ENCODE measurements around the gene ELFN2.

DNA sequence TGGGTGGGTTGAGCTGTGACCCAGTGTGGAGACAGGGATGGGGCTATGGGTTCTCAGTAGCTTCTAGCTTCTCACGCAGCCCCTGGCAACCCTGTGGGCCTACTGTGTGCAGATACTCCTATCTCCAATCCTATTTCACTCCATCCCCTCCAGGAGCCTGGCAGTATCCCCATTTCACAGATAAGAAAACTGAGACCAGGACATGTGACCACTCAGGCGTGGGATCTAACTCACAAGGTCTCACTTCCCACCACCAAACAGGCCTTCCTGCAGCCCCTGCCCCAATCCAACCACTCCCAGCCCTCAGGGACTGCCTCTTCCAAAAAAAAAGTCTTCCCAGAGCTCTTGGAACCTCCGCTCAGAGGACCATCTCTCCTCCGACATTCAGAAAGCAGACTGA lies 15.6 kb downstream of the ELFN2 start:
- TF ChIP-seq EP300 (IDR thresholded peaks at IDR 0.05): no peak
- no peak for TF ChIP-seq POLR2A (IDR thresholded peaks at IDR 0.05)
- TF ChIP-seq, protein P1, sequence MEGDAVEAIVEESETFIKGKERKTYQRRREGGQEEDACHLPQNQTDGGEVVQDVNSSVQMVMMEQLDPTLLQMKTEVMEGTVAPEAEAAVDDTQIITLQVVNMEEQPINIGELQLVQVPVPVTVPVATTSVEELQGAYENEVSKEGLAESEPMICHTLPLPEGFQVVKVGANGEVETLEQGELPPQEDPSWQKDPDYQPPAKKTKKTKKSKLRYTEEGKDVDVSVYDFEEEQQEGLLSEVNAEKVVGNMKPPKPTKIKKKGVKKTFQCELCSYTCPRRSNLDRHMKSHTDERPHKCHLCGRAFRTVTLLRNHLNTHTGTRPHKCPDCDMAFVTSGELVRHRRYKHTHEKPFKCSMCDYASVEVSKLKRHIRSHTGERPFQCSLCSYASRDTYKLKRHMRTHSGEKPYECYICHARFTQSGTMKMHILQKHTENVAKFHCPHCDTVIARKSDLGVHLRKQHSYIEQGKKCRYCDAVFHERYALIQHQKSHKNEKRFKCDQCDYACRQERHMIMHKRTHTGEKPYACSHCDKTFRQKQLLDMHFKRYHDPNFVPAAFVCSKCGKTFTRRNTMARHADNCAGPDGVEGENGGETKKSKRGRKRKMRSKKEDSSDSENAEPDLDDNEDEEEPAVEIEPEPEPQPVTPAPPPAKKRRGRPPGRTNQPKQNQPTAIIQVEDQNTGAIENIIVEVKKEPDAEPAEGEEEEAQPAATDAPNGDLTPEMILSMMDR (IDR thresholded peaks at IDR 0.05): no peak

Measured in tibial nerve (tissue), 4 donors.